COLO829 (cell line): ENCODE data around the gene MAP3K13.

Experiments
- DNase-seq: peaks from one replicate; pipeline ENCODE4 v3.0.0; 2012; ENCODE audit warnings: low spot score

MAP3K13 gene, protein sequence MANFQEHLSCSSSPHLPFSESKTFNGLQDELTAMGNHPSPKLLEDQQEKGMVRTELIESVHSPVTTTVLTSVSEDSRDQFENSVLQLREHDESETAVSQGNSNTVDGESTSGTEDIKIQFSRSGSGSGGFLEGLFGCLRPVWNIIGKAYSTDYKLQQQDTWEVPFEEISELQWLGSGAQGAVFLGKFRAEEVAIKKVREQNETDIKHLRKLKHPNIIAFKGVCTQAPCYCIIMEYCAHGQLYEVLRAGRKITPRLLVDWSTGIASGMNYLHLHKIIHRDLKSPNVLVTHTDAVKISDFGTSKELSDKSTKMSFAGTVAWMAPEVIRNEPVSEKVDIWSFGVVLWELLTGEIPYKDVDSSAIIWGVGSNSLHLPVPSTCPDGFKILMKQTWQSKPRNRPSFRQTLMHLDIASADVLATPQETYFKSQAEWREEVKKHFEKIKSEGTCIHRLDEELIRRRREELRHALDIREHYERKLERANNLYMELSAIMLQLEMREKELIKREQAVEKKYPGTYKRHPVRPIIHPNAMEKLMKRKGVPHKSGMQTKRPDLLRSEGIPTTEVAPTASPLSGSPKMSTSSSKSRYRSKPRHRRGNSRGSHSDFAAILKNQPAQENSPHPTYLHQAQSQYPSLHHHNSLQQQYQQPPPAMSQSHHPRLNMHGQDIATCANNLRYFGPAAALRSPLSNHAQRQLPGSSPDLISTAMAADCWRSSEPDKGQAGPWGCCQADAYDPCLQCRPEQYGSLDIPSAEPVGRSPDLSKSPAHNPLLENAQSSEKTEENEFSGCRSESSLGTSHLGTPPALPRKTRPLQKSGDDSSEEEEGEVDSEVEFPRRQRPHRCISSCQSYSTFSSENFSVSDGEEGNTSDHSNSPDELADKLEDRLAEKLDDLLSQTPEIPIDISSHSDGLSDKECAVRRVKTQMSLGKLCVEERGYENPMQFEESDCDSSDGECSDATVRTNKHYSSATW

GRCh38 chr3:185362850-185363661 is at the start of gene MAP3K13:
Gene MAP3K13, plus strand, starts transcription at chr3:185363136. Its CDS starts 65,446 bp downstream, at chr3:185428582.
- DNase-seq, result peak; percentile 74

DNA sequence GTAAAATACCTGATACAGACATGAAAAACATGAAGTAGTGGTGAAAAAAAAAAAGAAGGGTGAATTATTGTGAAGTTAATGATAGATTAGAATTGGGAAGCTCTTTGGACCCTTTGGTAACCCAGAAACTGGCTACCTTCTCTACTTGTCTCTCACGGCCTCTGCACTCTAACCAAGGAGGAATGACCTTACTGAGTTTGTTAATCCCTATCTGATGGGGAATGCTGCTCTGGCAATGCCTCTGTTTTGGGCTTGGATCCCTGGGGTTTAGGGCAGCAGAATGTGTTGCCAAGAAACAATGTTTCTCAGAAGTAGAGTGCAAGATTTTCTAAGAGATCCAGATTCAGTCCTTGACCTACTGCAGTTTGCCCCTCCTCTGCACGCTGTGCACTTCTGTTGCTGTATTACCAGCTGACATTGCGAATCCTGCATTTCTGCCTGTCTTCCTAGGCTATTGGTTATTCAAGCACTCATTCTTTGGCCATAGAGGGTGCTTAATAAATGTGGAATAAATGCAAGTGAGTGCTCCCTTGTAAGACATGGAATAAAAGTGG is 49.2 kb upstream of the MAP3K13 start:
- no peak for DNase-seq

- DNase-seq, result no peak
Measured at GRCh38 chr3:185316740-185317412, 46.1 kb upstream of the MAP3K13 start.

DNA sequence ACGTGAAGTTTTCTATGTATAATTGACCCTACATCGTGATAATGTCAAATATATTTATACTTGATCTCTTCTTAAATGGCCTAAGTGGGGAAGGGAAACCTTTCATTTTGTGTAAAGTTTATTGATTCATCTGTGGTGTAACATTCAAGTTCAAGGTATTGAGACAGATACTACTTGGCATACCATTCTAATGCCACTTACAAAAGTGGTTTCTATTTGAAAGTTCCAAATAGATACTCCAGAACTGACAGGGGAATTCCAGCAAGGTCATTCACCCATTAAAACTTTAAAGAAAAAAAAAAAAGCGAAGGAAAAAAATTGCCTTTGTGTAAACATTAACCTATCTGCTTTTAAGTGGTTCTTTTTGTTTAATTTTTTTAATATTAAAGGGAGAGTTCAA is 45.3 kb upstream of the MAP3K13 start:
- no peak for DNase-seq

GRCh38 chr3:185318141-185318540 is 44.8 kb upstream of the MAP3K13 start:
- peak; percentile 60 for DNase-seq

DNA sequence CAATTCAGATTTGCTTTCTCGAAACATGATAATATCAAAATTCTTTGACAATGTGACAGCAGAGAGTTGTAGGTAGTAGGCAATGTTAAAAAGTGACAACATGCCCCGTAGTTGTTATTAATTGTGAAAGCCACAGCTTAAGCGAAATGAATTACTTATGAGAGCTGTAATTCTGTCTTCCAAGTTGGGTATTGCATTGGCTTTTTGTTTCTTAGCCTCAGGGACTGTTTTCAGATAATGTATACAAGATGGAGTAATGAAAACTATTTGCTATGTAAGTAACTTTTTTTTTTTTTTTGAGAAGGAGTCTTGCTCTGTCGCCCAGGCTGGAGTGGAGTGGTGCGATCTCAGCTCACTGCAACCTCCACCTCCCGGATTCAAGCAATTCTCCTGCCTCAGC is 43.1 kb upstream of the MAP3K13 start:
- no peak for DNase-seq

GRCh38 chr3:185320949-185321348 is 42.0 kb upstream of the MAP3K13 start:
- no peak for DNase-seq

GRCh38 chr3:185322101-185322719 is 40.7 kb upstream of the MAP3K13 start:
- no peak for DNase-seq

GRCh38 chr3:185325946-185326791 is 36.8 kb upstream of the MAP3K13 start:
- no peak for DNase-seq

GRCh38 chr3:185327062-185327461 is 35.9 kb upstream of the MAP3K13 start:
- no peak for DNase-seq

DNA sequence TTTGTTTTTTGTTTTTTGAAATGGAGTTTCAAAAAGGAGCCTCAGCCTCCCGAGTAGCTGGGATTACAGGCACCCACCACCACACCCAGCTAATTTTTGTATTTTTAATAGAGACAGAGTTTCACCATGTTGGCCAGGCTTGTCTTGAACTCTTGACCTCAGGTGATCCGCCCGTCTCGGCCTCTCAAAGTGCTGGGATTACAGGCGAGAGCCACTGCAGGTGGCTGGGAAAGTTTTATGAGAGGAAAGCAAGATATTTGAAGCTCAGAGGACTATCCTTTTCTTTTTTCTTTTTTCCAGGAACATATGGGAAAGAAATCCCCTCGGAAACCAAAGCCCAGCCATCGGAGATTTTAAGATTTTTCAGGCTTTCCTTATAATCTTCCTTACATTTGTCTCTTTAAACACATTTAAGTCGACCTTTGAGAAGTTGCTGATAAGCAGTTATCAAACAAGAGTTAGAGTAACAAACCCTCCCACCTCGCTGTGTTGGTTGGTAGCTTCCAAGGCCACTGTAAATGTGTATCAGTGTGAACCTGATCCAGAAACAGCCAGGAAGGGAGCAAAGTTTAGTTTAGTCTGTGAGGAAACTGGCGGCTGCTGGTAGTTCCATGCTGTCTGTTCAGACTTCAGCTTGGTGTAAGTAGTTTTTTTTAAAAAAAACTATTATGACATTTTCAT is 34.5 kb upstream of the MAP3K13 start:
- DNase-seq, result no peak

GRCh38 chr3:185330238-185330637 is 32.7 kb upstream of the MAP3K13 start:
- DNase-seq, result no peak

DNA sequence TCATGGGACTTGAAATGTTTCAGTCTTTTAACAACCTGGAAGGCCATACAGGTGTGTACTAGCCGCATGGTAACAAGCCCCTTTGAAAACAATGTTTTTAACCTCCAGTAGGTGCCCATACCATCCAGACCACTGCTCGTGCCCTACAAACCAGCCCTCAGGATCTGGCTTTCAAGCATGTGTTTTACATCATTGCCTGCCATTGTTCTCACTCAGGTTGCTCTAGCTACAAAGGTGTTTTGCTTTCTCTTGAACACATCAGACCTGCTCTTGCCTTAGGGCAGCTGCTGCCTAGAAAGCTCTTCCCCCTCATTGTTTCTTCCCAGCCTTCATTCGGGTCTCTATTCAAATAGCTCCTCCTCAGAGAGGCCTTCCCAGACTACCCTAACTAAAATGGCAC is 32.3 kb upstream of the MAP3K13 start:
- no peak for DNase-seq

- peak; percentile 60 for DNase-seq
Measured at GRCh38 chr3:185332026-185332735, 30.8 kb upstream of the MAP3K13 start.

DNA sequence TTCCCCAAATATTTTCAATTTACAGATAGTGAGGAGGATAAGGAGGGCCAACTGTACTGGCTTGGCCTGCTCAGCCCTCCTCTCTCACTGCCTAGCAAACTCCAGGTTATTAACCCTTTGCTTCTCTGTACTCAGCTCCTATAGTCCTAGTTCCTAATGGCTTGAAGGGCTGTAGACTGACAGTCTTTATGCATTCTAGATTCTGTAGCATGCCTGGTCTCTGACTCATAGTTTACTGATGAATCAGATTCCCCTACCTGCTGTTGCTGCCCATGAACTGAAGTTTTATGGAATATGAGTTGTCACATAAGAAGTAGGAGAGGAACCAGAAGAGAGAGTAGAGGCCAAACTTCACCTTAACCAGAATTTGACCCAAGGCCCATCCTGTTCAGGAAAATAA is 27.1 kb upstream of the MAP3K13 start:
- DNase-seq, result peak; percentile 57

DNA sequence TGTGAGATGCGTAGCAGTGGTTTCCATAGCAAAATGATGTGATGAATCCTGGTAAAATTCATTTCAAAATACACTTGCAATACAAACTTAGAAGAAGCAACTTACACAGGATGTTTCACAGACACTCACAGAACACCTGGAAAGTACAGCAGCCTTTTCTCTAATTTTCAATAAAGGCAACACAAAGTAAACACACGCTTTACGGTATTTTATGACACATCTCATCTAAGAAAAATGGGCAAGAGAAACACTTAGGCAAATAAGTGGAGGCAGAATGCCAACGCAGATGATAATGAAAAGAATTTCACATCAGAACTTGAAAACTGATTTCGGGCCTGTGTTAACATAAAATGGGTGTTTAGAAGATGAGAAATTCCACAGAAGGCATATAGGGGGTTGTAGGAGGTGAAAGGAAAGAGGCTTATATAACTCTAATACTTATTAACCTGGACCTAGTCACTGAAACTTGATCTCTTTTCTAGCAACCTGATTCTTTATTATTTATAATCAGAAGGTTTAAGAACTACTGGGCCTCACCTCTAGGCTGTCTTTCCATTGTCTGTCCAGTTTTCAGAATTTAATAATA is 25.6 kb upstream of the MAP3K13 start:
- no peak for DNase-seq

GRCh38 chr3:185339945-185340344 is 23.0 kb upstream of the MAP3K13 start:
- DNase-seq, result no peak

DNA sequence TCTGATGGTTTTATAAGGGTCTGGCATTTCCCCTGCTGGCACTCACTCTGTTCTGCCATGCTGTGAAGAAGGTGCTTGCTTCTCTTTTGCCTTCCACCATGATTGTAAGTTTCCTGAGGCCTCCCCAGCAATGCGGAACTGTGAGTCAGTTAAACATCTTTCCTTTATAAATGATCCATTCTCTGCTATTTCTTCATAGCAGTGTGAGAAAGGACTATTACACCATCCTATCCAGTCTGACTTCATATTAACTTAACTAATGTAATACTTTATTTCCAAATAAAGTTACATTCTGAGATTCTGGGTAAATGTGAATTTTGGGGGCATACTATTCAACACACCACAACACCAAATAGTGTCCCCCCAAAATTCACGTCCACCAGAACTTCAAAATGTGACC is 22.2 kb upstream of the MAP3K13 start:
- DNase-seq, result no peak
